Inflammatory macrophage (primary cell): Measurements from ENCODE around the gene OR2T8.

Source experiments
- DNase-seq, 2 donors: peaks; one replicate each; pipeline ENCODE4 v3.0.0-alpha.2; 2020 to 2022
- total RNA-seq, 18 experiments: gene quantifications; one replicate each; lab custom pipeline; 2026; ENCODE audit warnings: mixed read lengths in 6 of 18, inconsistent platforms in 2 of 18; lab: John Stamatoyannopoulos, UW

OR2T8 gene, protein sequence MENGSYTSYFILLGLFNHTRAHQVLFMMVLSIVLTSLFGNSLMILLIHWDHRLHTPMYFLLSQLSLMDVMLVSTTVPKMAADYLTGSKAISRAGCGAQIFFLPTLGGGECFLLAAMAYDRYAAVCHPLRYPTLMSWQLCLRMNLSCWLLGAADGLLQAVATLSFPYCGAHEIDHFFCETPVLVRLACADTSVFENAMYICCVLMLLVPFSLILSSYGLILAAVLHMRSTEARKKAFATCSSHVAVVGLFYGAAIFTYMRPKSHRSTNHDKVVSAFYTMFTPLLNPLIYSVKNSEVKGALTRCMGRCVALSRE
- total RNA-seq: 0 to 0.12 (median 0.02) reads per million in 18 experiments

DNA sequence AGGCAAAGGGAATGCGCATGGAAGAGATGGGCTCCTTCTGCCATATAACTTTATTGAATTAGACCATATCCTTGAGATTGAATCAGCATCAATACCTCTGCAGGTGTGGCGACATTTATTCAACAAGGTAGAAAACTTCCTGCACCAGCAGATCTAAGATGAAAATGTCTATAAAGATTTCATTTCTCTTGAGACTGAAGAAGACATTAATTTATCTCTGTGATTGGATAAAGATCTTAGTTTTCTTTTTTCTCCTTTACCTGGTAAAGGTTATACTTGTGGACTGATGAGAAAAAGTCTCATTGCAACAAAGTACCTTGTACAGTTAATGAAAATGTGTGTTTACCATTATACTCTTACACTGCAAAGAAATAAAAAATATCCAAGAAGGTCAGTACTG lies at the start of gene OR2T8:
TSS of gene OR2T8 (plus strand) at position 301 of the 400 bp plus-strand sequence. CDS start 766 bp downstream, outside the sequence.
- no peak for DNase-seq

DNA sequence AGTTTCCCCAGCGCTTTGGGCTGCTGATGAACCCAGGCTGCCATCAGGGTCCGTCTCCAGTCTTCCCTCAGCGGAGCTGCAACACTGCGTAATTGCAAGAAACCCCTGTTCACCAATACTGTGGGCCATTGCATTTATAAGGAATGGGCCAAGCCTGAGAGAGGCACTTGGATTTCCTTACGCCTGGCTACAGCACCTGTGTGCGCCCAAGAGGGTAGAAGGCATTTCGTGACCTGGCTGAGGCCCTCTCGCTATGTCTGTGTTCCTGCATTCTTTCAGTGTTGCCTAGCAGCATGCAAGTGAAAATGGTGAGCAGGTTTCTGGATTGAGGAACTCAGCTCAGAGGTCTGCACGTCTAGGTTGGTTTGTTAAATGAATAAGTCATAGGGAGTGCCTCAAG lies 36.7 kb upstream of the OR2T8 start:
- DNase-seq: no peak

DNA sequence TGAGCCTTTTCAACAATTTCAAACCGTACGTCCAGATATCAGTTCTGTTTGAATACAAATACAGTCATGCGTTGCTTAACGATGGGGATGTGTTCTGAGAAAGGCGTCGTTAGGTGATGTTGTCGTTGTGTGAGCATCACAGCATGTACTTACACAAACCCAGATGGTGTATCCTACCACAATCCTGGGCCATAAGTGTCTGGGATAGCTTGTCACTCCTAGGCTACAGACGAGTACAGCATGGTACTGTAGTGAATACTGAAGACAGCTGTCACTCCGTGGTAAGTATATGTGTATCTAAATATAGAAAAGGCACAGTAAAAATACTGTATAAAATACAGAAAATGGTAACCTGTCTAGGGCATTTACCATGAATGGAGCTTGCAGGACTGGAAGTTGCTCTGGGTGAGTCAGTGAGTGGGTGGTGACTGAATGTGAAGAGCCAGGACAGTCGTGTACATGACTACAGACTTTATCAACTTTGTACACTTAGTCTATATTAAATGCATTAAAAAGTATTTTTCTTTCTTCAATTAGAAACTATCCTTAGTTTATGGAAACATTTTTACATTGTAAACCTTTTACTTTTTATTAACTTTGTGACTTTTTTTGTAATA lies 35.1 kb upstream of the OR2T8 start:
- peak in 1 of 2 donors; percentile 45 for DNase-seq

DNA sequence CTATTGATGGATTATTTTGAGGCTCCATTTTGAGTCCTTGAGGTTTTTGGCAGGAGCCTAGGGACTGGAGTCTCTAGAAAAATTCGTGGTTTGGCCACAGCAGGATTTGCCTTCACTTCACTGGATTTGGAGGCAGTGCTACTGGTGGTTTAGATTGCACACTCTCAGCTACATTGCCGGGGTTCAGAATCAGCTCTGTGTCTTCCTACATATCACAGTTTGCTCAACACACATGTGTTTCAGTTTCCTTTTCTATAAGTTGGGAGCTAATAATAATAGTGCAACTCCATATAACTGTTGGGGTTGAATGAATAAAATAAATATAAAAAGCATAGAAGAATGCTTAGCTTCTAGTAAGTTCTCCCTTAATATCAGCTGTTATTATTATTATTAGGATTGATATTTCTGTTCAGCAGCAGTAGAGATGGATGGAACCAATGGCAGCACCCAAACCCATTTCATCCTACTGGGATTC lies 24.9 kb upstream of the OR2T8 start, which contains the start of gene OR2W3:
TSS of gene OR2W3 (plus strand) at position 425 of the 475 bp plus-strand sequence. CDS start at position 425, 0 bp downstream.
- DNase-seq: no peak

DNA sequence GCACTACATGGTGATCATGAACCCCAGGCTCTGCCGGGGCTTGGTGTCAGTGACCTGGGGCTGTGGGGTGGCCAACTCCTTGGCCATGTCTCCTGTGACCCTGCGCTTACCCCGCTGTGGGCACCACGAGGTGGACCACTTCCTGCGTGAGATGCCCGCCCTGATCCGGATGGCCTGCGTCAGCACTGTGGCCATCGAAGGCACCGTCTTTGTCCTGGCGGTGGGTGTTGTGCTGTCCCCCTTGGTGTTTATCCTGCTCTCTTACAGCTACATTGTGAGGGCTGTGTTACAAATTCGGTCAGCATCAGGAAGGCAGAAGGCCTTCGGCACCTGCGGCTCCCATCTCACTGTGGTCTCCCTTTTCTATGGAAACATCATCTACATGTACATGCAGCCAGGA lies 24.1 kb upstream of the OR2T8 start:
- no peak for DNase-seq

DNA sequence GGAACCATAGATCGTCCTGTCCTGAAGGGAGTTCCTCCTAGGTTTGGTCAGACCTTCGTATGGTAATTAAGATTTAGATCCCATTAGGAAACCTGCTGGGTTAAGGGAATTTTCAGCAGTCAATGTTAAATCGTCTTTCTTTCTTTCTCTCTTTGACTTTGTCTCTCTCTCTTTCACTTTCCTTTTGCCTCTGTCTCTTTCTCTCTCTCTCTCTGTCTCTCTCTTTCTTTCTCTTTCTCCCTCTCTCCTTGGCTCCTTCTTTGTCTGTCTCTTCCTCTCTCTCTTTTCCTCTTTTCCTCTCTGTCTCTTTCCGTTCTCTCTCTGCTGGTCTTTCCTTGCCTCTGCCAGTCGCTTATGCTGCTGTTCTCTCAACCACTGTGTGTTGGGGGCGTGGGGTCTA lies 15.9 kb upstream of the OR2T8 start:
- no peak for DNase-seq

DNA sequence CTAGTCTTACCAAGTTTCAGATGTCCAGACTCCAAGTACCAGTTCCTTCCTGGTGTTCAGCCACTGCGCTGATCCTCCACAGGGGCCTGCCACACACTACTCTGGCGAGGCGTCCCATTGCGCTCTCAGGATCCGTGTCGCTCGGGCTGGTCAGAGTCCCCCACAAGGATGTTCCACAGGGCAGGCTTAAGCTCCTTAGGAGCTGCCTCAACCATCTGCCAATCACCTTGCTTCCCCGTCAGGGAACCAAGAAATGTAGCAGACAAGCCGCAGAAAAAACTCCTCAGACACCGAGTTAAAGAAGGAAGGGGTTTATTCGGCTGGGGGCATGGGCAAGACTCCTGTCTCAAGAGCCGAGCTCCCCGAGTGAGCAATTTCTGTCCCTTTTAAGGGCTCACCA lies 14.9 kb upstream of the OR2T8 start:
- no peak for DNase-seq

DNA sequence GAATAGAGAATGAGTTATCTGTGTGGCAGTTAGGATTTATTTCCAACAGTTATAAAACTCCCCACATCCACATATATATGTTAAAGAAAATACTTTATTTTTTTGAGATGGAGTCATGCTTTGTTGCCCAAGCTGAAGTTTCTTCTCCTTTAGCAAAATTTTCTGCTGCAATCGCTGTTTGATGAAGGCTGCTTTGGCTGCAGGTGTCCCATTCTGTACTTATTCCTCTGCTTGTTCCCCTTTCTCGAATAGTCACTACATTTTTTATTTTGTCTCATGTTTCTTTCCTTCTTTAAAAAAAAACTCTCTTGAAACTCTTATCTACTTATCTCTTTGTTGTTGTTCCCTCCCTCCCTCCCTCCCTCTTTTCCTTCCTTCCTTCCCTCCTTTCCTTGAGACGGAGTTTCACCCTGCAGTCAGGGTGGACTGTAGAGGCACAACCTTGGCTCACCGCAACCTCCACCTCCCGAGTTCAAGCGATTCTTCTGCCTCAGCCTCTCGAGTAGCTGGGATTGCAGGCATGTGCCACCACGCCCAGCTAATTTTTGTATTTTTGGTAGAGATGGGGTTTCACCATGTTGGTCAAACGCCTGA lies 14.0 kb upstream of the OR2T8 start:
- DNase-seq: no peak

DNA sequence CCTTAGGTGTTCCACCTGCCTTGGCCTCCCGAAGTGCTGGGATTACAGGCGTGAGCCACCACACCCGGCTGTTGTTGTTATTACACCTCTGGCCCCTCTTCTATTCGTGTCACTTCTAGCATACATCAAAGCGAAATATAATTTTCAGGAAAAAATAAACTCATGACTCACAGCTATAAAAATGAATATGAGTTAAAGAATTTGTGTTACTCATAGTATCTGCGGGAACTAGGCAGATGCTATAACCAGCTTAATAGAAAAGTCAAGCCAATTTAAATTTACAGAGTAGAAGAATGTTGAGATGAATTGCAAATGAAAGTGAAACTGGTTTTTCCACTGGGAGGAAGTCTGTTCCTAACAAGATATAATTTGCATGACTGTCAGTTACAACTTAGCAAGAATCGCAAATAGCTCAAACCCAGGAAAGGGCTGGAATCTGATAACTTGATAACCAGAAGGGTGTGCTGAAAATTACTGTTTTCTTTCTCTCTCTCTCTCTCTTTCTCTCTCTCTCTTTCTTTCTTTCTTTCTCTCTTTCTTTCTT lies 13.5 kb upstream of the OR2T8 start:
- DNase-seq: peak; percentile 38 to 45

DNA sequence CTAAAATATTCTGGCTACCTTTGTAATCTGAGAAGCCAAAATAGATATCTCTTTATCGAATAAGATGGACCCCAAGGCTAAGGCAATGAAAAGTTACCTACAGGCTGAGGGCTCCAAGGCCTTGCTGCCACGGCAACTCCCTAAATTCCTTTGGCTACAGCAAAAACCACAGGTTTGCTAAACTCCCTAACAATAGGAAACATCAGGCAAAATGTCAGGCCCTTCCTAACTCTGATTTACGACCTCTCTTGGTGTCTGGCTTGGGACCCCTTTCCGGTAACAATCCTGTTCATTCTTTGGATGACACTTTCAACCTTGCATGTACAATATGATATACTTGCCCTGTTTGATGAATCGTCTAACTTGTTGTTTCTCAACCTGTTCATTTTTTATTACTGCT lies 11.3 kb upstream of the OR2T8 start:
- DNase-seq: no peak

DNA sequence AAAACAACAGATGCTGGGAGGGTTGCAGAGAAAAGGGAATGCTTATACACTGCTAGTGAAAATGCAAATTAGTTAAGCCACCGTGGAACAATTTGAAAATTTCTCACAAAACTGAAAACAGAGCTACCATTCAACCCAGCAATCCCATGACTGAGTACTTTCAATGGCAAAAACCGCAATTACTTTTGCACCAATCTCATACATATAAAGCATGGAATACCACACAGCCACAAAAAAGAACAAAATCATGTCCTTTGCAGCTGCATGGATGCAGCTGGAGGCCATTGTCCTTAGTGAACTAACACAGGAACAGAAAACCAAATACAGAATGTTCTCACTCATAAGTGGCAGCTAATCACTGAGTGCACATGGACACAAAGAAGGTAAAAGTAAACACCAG lies 6.3 kb upstream of the OR2T8 start:
- DNase-seq: no peak

DNA sequence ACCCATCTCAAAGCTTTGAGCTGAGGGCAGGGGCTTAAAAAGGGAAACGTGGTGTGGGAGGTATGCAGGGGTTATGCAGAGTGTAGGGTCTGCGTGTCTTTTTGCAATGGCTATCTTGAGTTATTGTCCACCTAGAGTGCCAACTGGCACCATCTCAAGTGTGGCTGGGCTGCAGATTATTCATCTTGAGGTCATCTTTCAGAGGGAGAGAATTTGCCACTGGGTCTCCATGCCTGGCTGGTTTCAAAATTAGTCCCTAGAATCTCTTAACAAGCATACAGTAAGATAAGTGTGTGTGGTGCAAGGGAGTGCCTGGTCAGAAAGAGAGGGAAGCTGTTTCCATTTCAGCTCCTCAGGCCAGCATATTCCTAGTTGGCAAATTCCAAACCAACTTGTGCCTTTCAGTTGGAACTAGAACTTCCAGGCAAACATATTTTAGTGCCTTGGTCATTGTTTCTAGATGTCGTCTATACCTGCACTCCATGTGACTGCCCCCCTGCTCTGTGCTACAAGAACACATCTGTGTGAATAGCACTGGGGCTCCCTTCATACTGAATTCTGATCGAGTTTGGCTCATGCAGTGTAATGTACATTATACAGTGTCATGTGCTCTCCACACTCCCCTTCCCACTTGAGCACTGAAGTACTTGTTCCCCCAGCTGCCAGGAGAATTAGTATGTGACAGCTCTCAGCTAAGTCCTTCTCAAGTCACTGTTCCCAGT lies 5.0 kb upstream of the OR2T8 start:
- DNase-seq: no peak

DNA sequence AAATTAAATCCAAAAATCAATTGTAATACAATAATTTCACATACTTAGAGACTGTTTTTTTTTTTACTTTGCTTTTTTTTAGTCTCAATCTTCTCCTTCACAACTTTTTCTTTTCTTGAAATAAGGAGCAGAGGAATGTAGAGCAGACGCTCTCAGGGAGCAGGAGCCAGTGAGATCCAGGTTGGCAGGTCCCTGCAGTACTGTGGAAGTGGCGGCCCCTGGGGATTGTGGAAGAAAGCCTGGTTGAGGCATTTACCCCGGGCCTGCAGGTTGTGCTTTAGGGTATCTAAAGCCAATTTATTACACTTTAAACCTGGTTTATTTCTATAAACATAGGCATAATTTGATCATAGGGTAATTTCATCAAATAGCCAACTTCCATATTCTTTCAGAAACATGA lies 3.9 kb downstream of the OR2T8 start:
- DNase-seq: no peak

DNA sequence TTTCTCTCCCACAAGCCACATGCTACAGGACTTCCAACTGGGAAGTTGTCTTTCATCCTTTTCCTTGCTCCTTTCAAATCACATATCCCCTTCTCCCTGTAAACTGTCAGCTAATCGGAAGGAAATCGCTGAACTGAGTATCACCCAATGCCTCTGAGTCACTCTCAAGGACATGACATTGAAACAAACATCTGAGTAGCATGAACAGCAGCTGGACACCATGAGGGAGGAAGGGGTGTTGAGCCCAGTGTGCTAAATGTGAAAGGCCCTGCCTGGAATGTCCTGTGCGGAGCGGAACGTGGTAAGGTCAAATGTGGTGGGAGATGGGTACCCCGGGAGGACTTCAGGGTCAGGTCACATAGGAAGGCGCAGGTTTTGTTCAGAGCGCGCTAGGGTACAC lies 4.8 kb downstream of the OR2T8 start, which contains the start of gene OR2AJ1:
TSS of gene OR2AJ1 (plus strand) at position 22 of the 400 bp plus-strand sequence. CDS start 8,880 bp downstream, outside the sequence.
- DNase-seq: no peak

DNA sequence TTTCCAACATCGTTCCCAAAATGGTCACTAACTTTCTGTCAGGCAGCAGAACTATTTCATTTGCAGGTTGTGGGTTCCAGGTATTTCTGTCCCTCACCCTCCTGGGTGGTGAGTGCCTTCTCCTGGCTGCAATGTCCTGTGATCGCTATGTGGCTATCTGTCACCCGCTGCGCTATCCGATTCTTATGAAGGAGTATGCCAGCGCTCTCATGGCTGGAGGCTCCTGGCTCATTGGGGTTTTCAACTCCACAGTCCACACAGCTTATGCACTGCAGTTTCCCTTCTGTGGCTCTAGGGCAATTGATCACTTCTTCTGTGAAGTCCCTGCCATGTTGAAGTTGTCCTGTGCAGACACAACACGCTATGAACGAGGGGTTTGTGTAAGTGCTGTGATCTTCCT lies 13.9 kb downstream of the OR2T8 start:
- no peak for DNase-seq

DNA sequence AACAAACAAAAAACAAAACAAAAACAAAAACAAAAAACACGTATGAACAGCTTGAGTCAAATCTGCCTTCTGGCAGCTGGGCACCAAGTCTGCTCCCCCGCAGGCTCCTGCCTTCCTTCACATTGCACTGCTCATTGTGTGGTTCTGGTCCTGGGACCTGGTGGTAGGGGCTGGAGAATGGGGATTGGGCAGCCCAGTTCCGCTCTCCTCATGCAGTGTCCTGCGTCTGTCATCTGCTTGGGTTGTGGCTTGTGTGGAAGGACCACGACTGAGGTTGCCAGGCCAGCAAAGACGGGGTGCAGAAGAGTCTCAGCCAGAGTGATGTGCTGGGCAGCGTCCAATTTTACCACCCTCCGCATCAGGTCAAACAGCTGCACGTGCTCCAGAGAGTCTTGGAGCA lies 15.7 kb downstream of the OR2T8 start:
- DNase-seq: no peak

DNA sequence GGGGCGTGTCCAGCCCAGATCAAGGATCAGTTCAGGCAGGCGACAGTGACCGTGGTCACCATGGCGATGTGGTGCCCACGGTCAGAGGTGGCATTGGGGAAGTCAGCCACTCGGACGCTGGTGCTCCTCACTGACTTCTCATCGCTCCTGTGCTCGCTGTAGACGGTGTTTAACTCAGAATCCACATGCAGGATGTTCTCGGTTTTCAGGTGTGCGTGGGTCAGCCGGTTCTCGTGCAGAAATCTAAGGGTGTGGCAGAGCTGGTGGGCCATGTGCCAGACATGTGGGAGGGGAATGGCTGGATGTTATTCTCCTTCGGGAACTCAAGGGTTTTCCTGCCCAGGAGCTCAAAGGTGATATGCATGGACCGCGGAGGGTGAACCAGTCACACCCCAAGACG lies 16.4 kb downstream of the OR2T8 start:
- no peak for DNase-seq

DNA sequence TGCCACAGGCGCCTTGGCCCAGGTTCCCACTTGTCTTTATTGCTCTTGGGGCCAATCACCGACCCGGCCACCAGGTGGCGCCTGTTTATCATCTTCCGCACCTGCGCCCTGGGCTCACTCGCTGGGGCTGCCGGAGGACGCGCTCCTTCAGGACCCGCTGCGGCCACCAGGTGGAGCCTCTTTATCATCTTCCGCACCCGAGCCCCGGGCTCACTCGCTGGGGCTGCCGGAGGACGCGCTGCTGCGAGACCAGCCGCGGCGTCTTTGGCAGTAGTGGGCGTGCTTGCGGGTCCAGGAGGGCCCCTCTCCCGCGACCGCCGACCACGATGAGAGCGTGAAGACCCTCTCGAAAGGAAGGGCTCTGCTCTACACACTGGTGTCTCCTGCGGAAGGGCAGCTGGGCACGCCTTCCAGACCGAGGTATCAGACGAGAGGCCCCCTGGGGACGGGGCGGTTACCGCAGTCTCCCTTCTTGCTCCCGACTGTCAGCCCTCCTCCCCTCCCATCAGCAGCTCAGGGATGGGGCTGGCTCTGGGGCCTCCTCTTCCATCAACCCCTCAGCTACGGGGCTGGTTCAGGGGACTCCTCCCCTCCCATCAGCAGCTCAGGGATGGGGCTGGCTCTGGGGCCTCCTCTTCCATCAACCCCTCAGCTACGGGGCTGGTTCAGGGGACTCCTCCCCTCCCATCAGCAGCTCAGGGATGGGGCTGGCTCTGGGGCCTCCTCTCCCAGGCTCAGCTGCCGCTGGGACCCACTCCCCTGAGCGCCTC lies 17.1 kb downstream of the OR2T8 start:
- peak; percentile 90 to 91 for DNase-seq

DNA sequence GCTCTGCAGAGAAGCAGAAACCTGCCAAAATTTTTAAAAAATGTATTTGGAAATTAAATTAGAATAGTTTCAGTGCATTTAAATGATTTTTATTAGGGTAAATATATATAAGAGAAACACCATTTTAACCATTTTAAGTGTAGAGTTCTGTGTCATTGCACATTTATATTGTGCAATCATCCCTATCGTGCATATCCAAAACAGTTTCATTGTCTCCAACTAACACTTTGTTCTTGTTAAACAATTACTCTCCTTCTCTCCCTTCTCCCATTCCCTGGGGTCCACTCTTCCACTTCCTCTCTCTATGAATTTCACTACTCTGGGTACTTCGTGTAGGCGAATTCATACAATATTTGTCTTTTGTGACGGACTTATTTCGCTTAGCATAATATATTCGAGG lies 22.6 kb downstream of the OR2T8 start:
- DNase-seq: no peak

DNA sequence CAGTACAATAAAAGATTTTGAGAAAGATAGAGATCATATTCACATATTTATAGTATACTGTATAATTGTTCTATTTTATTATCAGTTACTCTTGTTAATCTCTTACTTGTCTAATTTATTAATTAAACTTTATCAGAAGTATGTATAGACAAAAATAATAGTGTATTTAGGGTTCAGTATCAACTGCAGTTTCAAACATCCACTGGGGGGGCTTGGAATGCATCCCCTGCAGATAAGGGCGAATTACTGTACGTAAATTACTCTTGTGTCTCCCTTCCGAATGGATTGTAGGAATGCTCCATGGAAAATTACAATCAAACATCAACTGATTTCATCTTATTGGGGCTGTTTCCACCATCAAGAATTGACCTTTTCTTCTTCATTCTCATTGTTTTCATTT lies 28.5 kb downstream of the OR2T8 start, which contains the start of gene OR2L8:
TSS of gene OR2L8 (plus strand) at position 301 of the 400 bp plus-strand sequence. CDS start at position 301, 0 bp downstream.
- DNase-seq: no peak

DNA sequence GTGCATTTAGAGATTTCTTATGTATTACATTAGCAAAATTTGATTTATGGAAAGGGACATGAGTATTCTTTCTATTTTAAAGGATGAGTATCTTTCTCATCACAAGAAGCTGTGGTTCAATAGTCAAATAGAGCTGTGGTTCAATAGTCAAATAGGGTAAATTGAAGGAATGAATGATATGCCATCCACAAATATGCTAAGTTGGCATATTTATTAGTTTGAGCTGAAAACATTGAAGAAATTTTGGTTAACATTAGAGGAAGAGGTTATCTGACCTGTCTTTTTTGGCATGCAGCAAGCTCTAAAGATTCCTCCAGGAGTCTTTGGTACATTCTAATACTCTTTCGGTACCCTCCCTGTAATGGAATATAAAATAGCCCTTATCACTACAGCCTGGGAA lies 33.4 kb downstream of the OR2T8 start:
- DNase-seq: no peak

DNA sequence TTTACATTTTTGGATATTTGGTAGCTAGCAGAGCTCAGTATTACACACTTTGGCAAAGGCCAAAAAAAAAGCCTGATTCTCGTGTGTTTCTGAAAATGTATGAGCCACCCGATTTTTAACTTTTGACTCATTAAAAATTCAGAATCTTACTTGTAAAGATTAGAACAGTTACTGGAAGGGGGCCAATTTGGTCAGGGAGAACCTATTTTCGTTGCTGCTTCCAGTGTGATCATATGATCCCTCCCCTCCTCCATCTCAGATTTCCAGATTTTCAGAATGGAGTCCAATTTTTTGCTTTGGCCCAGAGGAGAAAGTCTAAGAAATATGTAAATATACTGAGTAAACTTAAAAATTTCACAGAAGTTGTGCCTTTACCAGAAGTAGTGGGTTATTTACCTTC lies 41.7 kb downstream of the OR2T8 start:
- no peak for DNase-seq
